Endothelial cell of umbilical vein (primary cell): Measurements from ENCODE around the gene ABCD1. TPM values are rescaled to one million over a fixed set of nuclear protein-coding genes. Genes with fewer than 3 reads are reported as not detected.

Experiments
- BruUV-seq: library from RNA; stranded (reverse); fragments of 400-500 nt; replicated peaks from 2 replicates; lab custom pipeline; 2021; lab: Mats Ljungman, UMichigan
- CTCF ChIA-PET: fragments of 300-600, 350-600 bp; sonication (Branson Sonifier 250); formaldehyde crosslinking; loops from one replicate; lab custom pipeline; 2021; ENCODE audit warnings: antibody characterized with exemption, inconsistent platforms; lab: Charles Lee
- POLR2A ChIA-PET: fragments of 300-600, 350-600 bp; sonication (Branson Sonifier 250); formaldehyde crosslinking; loops from one replicate; lab custom pipeline; 2021; ENCODE audit warnings: antibody characterized with exemption, inconsistent platforms; lab: Charles Lee
- DNase-seq: peaks from one replicate; pipeline ENCODE4 v3.0.0-alpha.2; 2011; ENCODE audit warnings: low read depth, low spot score
- FAIRE-seq: peaks from 2 replicates; lab custom pipeline; 2011; peaks lifted over from hg19 to GRCh38; lab: Jason Lieb, UNC
- H2AFZ ChIP-seq: 2 replicates; pipeline ENCODE4 v1.6.0; 2012; ENCODE audit warnings: low read depth, low read length, control low read depth, inconsistent platforms
- H3K27ac ChIP-seq: 2 replicates; pipeline ENCODE4 v1.5.1; 2011; ENCODE audit warnings: low read depth, mild to moderate bottlenecking, control low read depth, low read length, moderate library complexity; ENCODE audit not compliant: insufficient read depth
- H3K27me3 ChIP-seq, 2 experiments: 2 replicates each; pipeline versions ENCODE4 v1.6.0 to v1.6.1; 2011; ENCODE audit warnings: low read length in 2 of 2, mixed read lengths in 1 of 2; ENCODE audit not compliant: control insufficient read depth in 2 of 2, insufficient read depth in 2 of 2
- H3K36me3 ChIP-seq, 2 experiments: 2 replicates in 1 of 2; 3 replicates in 1 of 2; pipeline ENCODE4 v1.5.1; 2011; ENCODE audit warnings: low read length in 2 of 2, mild to moderate bottlenecking in 1 of 2, moderate library complexity in 1 of 2; ENCODE audit not compliant: control insufficient read depth in 2 of 2, insufficient read depth in 2 of 2; ENCODE audit errors: extremely low read depth in 1 of 2
- H3K4me1 ChIP-seq: 3 replicates; pipeline ENCODE4 v1.5.1; 2011; ENCODE audit warnings: mild to moderate bottlenecking, low read length; ENCODE audit not compliant: control insufficient read depth, insufficient read depth; ENCODE audit errors: extremely low read depth
- H3K4me2 ChIP-seq: 2 replicates; pipeline ENCODE4 v1.6.1; 2011; ENCODE audit warnings: low read length, control low read depth, mixed read lengths; ENCODE audit not compliant: insufficient read depth
- H3K4me3 ChIP-seq, 3 experiments: fragments of 200-600 bp in 1 of 3; sonication (generic), shearing (Covaris generic) in 1 of 3; replicated peaks in 1 of 3; 2 replicates each; pipeline ENCODE4 v1.5.1; 2011 to 2016; ENCODE audit warnings: control low read depth in 3 of 3, low read length in 3 of 3, mild to moderate bottlenecking in 2 of 3, inconsistent platforms in 1 of 3, low read depth in 1 of 3, moderate library complexity in 1 of 3; ENCODE audit not compliant: insufficient read depth in 1 of 3
- H3K79me2 ChIP-seq: 2 replicates; pipeline ENCODE4 v1.6.0; 2012; ENCODE audit warnings: low read length, inconsistent platforms; ENCODE audit not compliant: control insufficient read depth, insufficient read depth
- H3K9ac ChIP-seq: replicated peaks from 2 replicates; pipeline ENCODE3; 2011; ENCODE audit warnings: low read length, control low read depth; ENCODE audit not compliant: insufficient read depth; ENCODE audit errors: extremely low read depth
- H3K9me1 ChIP-seq: replicated peaks from 3 replicates; pipeline ENCODE4 v1.6.0; 2011; ENCODE audit warnings: mild to moderate bottlenecking, low read length; ENCODE audit not compliant: control insufficient read depth, insufficient read depth; ENCODE audit errors: extremely low read depth
- H3K9me3 ChIP-seq: replicated peaks from 2 replicates; pipeline ENCODE4 v1.5.1; 2012; ENCODE audit warnings: low read length, inconsistent platforms; ENCODE audit not compliant: control insufficient read depth, insufficient read depth
- H4K20me1 ChIP-seq: replicated peaks from 2 replicates; pipeline ENCODE3; 2011; ENCODE audit warnings: mild to moderate bottlenecking, low read length; ENCODE audit not compliant: control insufficient read depth, insufficient read depth; ENCODE audit errors: extremely low read depth
- CTCF ChIP-seq, 2 donors: IDR thresholded peaks; 1 replicate in 1 of 2; 2 replicates in 1 of 2; pipeline ENCODE4 v1.5.1; 2011; ENCODE audit warnings: low read length in 2 of 2, mild to moderate bottlenecking in 2 of 2, moderate library complexity in 2 of 2, control low read depth in 1 of 2, inconsistent platforms in 1 of 2, low read depth in 1 of 2; ENCODE audit not compliant: insufficient read depth in 1 of 2; ENCODE audit errors: extremely low read depth in 1 of 2
- EZH2 ChIP-seq: IDR thresholded peaks from 2 replicates; pipeline ENCODE4 v1.6.1; 2012; ENCODE audit warnings: borderline replicate concordance, low read depth, mild to moderate bottlenecking, moderate library complexity, low read length, inconsistent platforms; ENCODE audit not compliant: severe bottlenecking
- FOS ChIP-seq: IDR thresholded peaks from 2 replicates; pipeline ENCODE4 v1.6.1; 2011; ENCODE audit warnings: mild to moderate bottlenecking, low read length, moderate library complexity, borderline replicate concordance; ENCODE audit not compliant: insufficient read depth
- GATA2 ChIP-seq: IDR thresholded peaks from 2 replicates; pipeline ENCODE4 v1.7.0; 2011; ENCODE audit warnings: low read depth, mild to moderate bottlenecking, moderate library complexity, mixed read lengths, low read length; ENCODE audit not compliant: insufficient read length, insufficient read depth
- JUN ChIP-seq: IDR thresholded peaks from 2 replicates; pipeline ENCODE4 v1.6.1; 2011; ENCODE audit warnings: borderline replicate concordance, low read depth; ENCODE audit not compliant: insufficient read length, insufficient read depth
- MAX ChIP-seq: IDR thresholded peaks from 2 replicates; pipeline ENCODE4 v1.6.1; 2011; ENCODE audit not compliant: insufficient read depth, insufficient read length
- MYC ChIP-seq: IDR thresholded peaks from one replicate; pipeline ENCODE4 v1.6.1; 2011; ENCODE audit warnings: mild to moderate bottlenecking, low read depth, low read length
- POLR2A ChIP-seq: IDR thresholded peaks from 2 replicates; pipeline ENCODE4 v1.6.1; 2012; ENCODE audit warnings: low read depth, mild to moderate bottlenecking, control low read depth, low read length
- POLR2AphosphoS5 ChIP-seq: IDR thresholded peaks from 2 replicates; pipeline ENCODE4 v1.6.1; 2012; ENCODE audit warnings: low read depth, mild to moderate bottlenecking, control low read depth, low read length, moderate library complexity; ENCODE audit not compliant: insufficient read depth
- dilution Hi-C: fragments of 300-500 bp; cut with MboI; formaldehyde crosslinking; loops from one replicate; pipeline ENCODE4 v1.15.0; 2019; ENCODE audit warnings: low sequenced_read_pairs; ENCODE audit not compliant: extremely low pct_ligation_motif_present
- intact Hi-C: fragments of 100-400 bp; cut with micrococcal nuclease; formaldehyde crosslinking; loops from one replicate; pipeline ENCODE4 v1.10.0; 2022
- polyA plus RNA-seq, 4 experiments: library from polyadenylated mRNA; depleted of rRNA in 3 of 4; stranded (reverse) in 3 of 4; unstranded in 1 of 4; fragments of >200 nt; gene quantifications; 2 replicates each; pipeline versions ENCODE4 v1.2.1 to v1.2.3, GENCODE V29; 2011 to 2012; ENCODE audit warnings: missing spikeins in 1 of 4
- total RNA-seq: library from RNA; stranded (reverse); gene quantifications from 2 replicates; pipeline ENCODE4 v1.2.3, GENCODE V29; 2021

The ABCD1 gene
- total and polyA plus RNA-seq, 2 donors (not counting 3 experiments of a cell fraction or from before 2014, with no cell fraction given): 9.1 to 12.9 TPM

DNA sequence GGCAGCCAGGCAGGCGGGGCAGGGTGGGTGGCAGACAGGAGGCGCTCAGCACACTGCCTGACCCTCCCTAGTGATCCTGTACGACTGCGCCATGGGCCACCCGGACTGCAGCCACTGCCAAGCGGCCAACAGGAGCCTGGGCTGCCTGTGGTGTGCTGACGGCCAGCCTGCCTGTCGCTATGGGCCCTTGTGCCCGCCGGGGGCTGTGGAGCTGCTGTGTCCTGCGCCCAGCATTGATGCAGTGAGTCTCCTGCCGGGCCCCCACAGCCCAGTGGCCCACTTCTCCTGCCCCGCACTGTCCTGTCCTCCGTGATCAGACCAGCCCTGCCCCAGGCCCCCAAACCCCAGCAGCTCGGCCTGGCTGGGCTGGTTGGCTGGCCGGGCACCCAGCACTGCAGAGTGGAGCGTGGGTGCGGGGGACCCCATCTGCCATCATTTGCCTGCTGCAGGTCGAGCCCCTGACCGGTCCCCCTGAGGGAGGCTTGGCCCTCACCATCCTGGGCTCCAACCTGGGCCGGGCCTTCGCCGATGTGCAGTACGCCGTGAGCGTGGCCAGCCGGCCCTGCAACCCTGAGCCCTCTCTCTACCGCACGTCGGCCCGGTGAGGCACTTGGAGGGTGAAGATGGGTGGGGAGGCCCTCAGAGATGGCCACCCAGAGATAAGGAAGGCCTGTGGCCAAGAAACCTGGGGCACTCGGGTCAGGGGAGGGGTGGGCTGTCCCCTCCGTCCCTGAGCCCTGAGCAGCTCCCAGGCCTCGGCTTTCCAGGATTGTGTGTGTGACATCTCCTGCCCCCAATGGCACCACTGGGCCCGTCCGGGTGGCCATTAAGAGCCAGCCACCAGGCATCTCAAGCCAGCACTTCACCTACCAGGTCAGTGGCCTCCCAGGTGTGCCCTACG, 47.0 kb downstream of the ABCD1 start:
- ChIA-PET POLR2A (no interaction called here), CTCF (interaction anchor here (1.2 kb wide), 1 partner anchor 10 kb away, joined by 3 read pairs; no protein-coding TSS in a partner anchor)
- FAIRE-seq (no peak), DNase-seq (no peak)
- BruUV-seq: no TSS peak
- Histone ChIP-seq H3K9me1 (no peaks in the 10 kb centered on the region), H3K36me3 (peaks cover 0 to 22% of the 10 kb centered on the region in 2 experiments), H4K20me1 (no peaks in the 10 kb centered on the region), H3K4me2 (no peak overlapping the region), H3K79me2 (no peaks in the 10 kb centered on the region), H3K27ac (no peak overlapping the region), H3K9me3 (no peaks in the 10 kb centered on the region), H3K27me3 (no peaks in the 10 kb centered on the region), H3K9ac (no peak overlapping the region), H3K4me3 (no peak overlapping the region), H2AFZ (no peak overlapping the region), H3K4me1 (no peaks in the 10 kb centered on the region)
- dilution Hi-C loops: no loop called here
- TF ChIP-seq JUN: no peak
- TF ChIP-seq POLR2AphosphoS5: no peak
- intact Hi-C loops: no loop called here

DNA sequence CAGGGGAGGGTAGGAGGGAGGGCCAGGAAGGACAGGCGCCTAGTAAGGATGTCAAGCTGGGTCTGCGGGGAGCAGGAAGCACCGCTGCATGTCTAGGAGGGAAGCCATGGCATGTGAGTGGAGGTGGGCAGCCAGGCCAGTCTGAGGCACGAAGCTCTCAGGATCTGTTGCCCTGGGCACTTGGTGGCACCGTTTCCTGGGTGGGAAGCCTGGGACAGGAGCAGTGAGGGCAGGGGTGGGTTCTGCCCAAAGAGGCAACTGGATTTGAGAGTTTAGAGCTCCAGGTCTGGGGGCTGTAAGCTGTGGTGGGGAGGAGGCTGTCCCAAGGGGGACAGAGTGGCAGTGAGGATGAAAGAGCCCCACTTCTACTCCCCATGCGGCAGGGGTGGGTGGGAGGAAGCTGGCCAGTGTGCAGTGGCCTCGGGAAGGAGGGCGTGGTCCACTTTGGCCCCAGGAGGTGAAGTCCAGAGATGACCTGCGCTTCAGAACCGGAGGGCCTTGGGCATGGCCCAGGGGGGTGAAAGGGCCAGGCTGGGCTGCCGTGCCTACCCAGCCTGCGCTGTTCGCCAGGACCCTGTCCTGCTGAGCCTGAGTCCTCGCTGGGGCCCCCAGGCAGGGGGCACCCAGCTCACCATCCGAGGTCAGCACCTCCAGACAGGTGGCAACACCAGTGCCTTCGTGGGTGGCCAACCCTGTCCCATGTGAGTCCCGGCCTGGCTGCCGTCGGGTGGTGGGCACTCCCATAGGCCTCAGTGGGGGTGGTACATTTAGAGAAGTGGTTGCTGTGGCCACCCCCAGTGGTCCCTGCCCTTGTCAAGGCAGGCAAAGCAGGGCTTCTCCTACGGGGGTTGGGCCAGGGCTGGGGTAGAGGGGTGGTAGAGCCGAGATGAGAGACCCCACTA, 47.9 kb downstream of the ABCD1 start:
- no peak overlapping the region for H3K4me3 ChIP-seq
- H3K4me2 ChIP-seq: no peak overlapping the region
- no peak for FAIRE-seq
- no TSS peak for BruUV-seq
- POLR2A ChIA-PET: no interaction called here
- dilution Hi-C loops: no loop called here
- no peaks in the 10 kb centered on the region for H3K9me1 ChIP-seq
- H3K79me2 ChIP-seq: no peaks in the 10 kb centered on the region
- H3K27me3 ChIP-seq: no peaks in the 10 kb centered on the region
- H3K4me1 ChIP-seq: no peaks in the 10 kb centered on the region
- no peak overlapping the region for H3K27ac ChIP-seq
- H3K36me3 ChIP-seq: peaks cover 0 to 22% of the 10 kb centered on the region in 2 experiments
- intact Hi-C loops: no loop called here
- H3K9me3 ChIP-seq: no peaks in the 10 kb centered on the region
- H4K20me1 ChIP-seq: no peaks in the 10 kb centered on the region
- no peak overlapping the region for H3K9ac ChIP-seq
- CTCF ChIA-PET: no interaction called here
- TF ChIP-seq MYC (no peak), JUN (no peak), POLR2A (no peak), POLR2AphosphoS5 (no peak), FOS (no peak), CTCF (IDR thresholded peaks at IDR 0.05; ENCODE audit: extremely low read depth in 1 of 2, insufficient read depth in 1 of 2, low read depth in 1 of 2, low read length in 2 of 2) (no peak), GATA2 (no peak), MAX (no peak), EZH2 (no peak)
- H2AFZ ChIP-seq: no peak overlapping the region
- DNase-seq: no peak
